ENCODE data around the gene KRT34.

KRT34 gene

GRCh38 chr17:41339571-41340172, 42.4 kb downstream of the KRT34 start:
- no peak overlapping the region; the same call in 1 of the 2 replicates for H3K4me3 ChIP-seq (ENCODE audit: low read length)
- TF ChIP-seq ZNF274 (IDR thresholded peaks at IDR 0.05; ENCODE audit: low read depth, low read length) = no peak

DNA sequence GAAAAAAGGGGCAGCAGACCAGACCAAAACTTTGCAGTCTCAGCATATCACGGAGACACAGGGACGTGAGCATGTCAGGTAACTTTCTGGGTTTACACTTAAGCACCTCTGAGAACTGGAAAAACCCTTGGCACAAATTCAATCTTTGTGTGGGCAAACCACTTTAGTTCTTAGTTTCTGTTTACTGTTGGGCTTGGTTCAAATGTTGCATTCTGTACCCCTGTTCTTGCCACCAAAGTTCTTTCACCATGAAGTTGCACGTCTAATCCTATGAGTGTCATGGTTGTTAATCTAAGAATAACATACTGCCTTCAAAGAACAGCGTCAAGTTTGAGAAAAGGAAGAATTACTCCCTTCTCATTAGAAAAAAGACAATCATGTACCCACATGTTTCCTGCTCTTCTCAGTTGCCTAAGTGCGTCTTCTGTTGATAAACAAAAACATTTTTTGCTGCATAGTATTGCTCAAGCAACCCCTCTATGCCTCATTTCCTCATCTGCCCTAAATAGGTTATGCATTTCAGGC, 43.1 kb downstream of the KRT34 start:
- no peak for TF ChIP-seq ZNF274 (IDR thresholded peaks at IDR 0.05; ENCODE audit: low read depth, low read length)
- no peak overlapping the region for H3K4me3 ChIP-seq (ENCODE audit: low read length)

DNA sequence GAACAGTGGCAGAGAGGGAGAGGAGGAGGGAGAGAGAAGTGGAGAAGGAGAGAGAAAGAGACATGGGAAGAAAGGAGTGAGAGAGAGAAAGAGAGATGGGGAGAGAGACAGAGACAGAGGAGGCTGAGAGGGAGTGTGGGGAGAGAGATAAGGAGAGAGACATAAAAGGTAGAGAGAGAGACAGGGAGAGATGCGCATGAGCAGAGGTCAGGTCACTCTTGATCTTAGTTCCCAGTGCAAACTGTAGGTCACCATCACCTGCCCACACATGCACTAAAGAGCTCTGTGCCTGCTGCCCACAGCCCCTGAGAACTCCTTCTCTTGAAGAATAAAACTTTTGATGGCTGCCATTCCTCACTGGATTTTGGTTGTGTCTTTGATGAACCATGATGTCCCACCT, 46.4 kb downstream of the KRT34 start:
- no peak for TF ChIP-seq ZNF274 (IDR thresholded peaks at IDR 0.05; ENCODE audit: low read depth, low read length)
- H3K4me3 ChIP-seq (ENCODE audit: low read length) = no peak overlapping the region

DNA sequence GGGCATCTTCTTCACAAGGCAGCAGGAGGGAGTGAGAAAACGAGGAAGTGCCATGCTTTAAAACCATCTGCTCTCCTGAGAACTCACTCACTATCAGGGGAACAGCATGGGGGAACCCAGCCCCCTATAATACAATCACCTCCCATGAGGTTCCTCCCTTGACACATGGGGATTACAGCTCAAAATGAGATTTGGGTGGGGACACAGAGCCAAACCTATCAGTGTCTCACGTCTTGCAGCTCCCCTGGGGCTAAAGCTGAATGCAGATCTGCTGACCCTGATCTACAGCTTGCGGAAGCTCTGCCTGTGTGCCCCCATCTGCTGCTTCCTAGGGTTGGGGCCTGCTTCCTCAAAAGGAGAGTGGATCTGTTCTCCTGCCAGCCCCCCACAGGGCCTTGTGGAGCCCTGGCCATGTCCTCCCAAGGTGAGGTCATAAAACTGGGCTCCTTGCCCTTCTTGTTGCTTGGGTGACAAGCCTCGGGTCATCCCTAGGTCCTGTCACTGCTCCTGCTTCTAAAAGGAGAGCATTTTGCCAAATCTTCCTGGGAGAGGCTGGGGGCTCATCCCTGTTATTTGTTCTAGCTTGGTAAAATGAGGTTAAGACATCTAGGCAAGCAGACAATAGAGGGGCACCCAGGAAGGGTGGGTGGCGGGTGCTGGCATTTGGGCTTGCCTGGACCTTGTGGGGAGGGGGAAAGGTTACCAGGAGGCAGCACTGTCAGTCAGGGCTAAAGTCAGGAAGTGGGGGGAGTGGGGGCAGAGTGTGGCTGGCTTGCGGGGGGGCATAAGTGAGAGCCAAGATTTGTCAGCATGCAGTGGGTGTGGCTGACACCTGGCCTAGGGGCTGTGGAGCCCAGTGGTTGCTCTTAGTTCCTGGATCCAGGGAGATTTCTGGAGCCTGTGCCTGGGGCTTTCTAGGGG, 47.5 kb downstream of the KRT34 start:
- no peak overlapping the region for H3K4me3 ChIP-seq (ENCODE audit: low read length)
- TF ChIP-seq ZNF274 (IDR thresholded peaks at IDR 0.05; ENCODE audit: low read depth, low read length) = no peak

- H3K4me3 ChIP-seq (ENCODE audit: low read length) = no peak overlapping the region
- TF ChIP-seq ZNF274 (IDR thresholded peaks at IDR 0.05; ENCODE audit: low read depth, low read length) = no peak
Measured at GRCh38 chr17:41333836-41334235, 48.3 kb downstream of the KRT34 start.

DNA sequence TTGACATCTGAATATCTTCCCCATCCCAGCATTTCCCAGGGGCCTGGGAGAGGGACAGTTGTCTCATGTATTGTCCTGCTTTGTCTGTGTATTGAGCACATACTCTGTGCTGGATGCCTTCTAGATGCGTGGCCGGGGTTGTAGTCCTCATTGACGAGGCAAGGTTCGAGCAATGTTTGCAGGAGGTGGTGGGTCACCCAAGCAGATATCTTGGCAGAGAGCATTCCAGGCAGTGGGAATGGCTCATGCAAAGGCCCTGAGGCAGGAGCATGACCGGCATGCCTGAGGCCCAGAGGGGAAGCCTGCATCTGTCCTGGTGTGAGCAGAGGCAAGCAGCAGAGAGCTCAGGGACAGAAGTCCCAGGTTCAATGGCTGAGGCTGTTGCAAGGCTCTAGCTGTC, 49.0 kb downstream of the KRT34 start:
- TF ChIP-seq ZNF274 (IDR thresholded peaks at IDR 0.05; ENCODE audit: low read depth, low read length) = no peak
- H3K4me3 ChIP-seq (ENCODE audit: low read length) = no peak overlapping the region

- H3K4me3 ChIP-seq (ENCODE audit: low read length) = no peak overlapping the region
- no peak for TF ChIP-seq ZNF274 (IDR thresholded peaks at IDR 0.05; ENCODE audit: low read depth, low read length)
Measured at GRCh38 chr17:41332239-41332638, 49.9 kb downstream of the KRT34 start.

DNA sequence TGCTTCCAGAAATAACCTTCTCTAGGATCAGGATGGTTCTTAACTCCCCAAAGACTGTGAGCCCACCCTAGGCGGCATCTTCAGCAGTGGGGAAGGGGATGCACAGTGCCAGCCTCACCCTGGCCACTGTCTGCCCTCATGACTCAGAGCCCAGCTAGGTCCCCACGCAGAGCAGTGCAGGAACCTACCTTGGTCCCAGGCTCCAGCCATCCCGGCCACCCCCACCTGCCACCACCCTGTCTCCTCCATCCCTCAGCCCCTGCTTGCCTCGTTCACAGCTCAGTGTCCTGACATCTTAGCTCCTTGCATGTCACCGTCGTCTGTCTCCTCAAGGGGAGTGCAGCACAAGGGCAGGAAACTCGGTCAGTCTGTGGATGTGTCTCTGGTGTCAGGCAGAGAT, 50.5 kb downstream of the KRT34 start:
- no peak for TF ChIP-seq ZNF274 (IDR thresholded peaks at IDR 0.05; ENCODE audit: low read depth, low read length)
- no peak overlapping the region for H3K4me3 ChIP-seq (ENCODE audit: low read length)

DNA sequence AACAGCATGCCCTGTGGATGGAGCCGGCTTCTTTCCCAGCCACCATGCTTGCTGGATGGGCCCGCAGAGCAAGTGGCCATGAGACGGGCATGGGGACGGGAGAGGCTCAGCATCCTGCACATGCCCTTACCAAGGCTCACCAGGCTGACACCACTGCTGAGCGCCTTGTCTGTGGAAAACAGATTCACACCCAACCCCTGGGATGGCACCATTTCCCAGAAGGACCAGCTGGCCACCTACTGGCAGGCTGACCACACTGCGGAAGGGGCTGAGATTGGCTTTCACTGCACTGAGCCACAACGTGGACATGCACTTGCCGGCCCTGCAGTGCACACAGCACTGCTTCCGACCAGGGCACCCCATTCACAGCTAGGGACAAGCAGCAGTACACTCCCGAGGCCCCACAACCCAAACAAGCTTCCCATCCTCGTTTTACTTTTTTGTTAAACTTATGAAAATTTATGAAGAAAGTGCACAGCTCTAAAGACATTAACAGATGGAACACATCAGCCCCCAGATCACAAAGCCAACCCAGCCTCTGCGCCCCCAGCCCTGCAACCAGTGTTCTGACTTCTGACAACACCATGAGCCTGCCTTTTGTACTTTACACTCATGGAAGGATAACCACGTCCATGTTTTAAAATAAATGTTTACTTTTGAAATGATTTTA, 52.7 kb downstream of the KRT34 start:
- no peak overlapping the region for H3K4me3 ChIP-seq (ENCODE audit: low read length)
- TF ChIP-seq ZNF274 (IDR thresholded peaks at IDR 0.05; ENCODE audit: low read depth, low read length) = no peak

GRCh38 chr17:41328207-41328606, 53.9 kb downstream of the KRT34 start:
- no peak for TF ChIP-seq ZNF274 (IDR thresholded peaks at IDR 0.05; ENCODE audit: low read depth, low read length)

More at GRCh38 chr17:41328207-41328606, 53.9 kb downstream of the KRT34 start:
- H3K4me3 ChIP-seq (ENCODE audit: low read length) = no peak overlapping the region
